ENCODE measurements around the gene FAM177A1.
"Not testable (repeated sequence)": the region's sequence is repeated elsewhere in the genome, so short reads cannot be mapped to it uniquely, and the experiment has no call there.

Gene FAM177A1

DNA sequence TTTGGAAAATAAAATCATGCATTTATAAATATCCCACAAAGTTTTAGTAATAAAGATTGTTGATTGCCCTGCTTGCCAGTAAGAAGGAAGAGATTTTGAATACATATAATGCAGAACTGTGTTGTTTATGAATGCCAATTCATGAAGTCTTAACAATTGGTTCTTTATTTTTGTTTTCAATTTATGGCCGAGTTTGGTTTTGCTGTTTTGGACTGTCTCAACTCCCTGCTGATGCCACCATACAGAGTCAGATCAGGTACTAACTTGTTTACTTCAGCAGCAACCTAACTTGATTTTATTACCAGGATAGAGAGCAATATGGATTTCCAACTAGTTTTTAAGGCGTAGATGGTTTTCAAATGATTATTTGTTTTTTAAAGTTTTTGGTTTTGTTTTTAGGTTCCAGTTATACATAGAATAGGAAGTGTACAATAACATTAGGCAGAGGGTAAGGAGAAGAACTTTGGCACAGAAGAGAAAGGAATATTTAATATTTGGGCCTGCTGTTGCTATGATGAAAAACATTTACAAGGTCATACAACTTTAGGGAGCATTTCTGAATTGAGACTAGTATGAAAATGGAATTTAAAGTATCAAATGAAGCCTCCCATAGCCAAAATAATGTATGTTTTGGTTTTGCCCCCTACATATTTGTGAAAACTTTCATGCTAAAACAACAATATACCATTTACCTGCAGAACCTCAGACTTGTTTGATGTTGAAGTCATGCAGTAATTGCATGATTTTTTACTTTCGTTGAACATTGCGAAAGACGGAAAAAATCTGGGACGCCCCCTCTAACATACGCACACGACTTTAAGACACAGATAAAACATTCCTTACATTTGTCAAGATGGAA is 904 bp upstream of the FAM177A1 start:
- H3K36me3 Mint-ChIP-seq, result peaks cover 9% of the 10 kb centered on the region
- peaks cover 35% of the 10 kb centered on the region for H3K4me1 Mint-ChIP-seq
- H3K4me3 Mint-ChIP-seq, result peak overlapping the region; percentile 90
- no peaks in the 10 kb centered on the region for H3K9me3 Mint-ChIP-seq
- no peak for DNase-seq
- H3K27ac Mint-ChIP-seq, result peak overlapping the region; percentile 99
- CTCF ChIA-PET, result interaction anchor here (1.6 to 1.8 kb wide), 2 partner anchors 64 to 359 kb away, joined by 7 to 9 read pairs; partner anchors contain the start of gene NFKBIA
- no peaks in the 10 kb centered on the region for H3K27me3 Mint-ChIP-seq

DNA sequence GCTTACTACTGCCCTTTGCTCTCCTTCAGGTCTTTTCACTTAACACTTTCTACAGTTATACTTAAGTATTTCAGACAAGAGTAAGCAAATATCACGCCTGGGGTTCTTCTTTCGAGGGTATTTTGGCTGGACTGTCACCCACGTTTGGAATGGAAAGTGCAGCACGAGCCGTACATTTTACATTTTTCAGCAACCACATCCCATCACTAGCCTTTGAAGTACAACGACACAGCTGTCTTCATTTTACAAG is 349 bp upstream of the FAM177A1 start:
- H3K27me3 Mint-ChIP-seq, result no peaks in the 10 kb centered on the region
- no peaks in the 10 kb centered on the region for H3K9me3 Mint-ChIP-seq
- peak overlapping the region; percentile 90 for H3K4me3 Mint-ChIP-seq
- no peak for DNase-seq
- peaks cover 39% of the 10 kb centered on the region for H3K4me1 Mint-ChIP-seq
- CTCF ChIA-PET, result interaction anchor here (1.6 to 1.8 kb wide), 2 partner anchors 64 to 359 kb away, joined by 7 to 9 read pairs; partner anchors contain the start of gene NFKBIA
- H3K27ac Mint-ChIP-seq, result peak overlapping the region; percentile 99
- peaks cover 14% of the 10 kb centered on the region for H3K36me3 Mint-ChIP-seq

DNA sequence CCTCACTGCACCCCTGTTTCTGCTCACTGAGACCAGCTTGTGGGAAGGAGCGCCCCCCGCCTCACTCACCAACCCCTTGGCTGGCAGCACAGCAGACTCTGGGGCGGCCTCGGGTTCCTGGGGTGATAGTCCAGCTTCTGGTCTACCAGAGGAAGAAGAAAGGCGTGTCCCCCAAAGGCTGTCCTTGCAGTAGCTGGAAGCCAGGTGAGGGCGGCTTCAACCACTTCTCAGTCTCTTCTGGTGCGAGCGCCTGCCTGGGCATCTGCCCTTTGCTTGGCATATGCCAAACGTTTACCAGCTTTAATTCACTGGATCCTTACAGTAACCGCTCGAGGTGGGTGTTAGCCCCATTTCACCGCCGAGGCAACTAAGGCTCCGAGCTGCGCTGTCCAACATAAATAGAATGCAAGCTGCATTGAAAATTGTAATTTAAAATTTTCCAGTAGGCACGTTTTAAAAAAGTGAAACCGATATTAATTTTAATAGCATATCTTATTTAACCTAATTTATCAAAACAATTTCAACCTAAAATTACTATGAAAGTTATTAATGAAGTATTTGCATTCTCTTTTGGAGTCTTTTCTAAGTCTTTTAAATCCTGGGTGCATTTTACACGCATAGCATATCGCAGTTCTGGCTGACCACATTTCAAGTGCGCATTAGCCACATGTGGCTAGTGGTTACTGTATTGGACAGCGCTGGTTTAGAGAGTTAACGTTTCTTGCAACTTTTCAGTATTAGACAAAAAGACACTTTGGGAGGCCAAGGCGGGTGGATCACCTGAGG is 872 bp downstream of the FAM177A1 start:
- H3K27ac Mint-ChIP-seq, result peak overlapping the region; percentile 99
- H3K36me3 Mint-ChIP-seq, result peaks cover 20% of the 10 kb centered on the region
- peak overlapping the region; percentile 90 for H3K4me3 Mint-ChIP-seq
- H3K4me1 Mint-ChIP-seq, result peaks cover 42% of the 10 kb centered on the region
- H3K9me3 Mint-ChIP-seq, result no peaks in the 10 kb centered on the region
- no peak for DNase-seq
- CTCF ChIA-PET, result interaction anchor here (1.2 to 1.8 kb wide), 4 partner anchors 9 to 357 kb away, joined by 3 to 9 read pairs (median 6); partner anchors contain the start of gene NFKBIA
- no peaks in the 10 kb centered on the region for H3K27me3 Mint-ChIP-seq

DNA sequence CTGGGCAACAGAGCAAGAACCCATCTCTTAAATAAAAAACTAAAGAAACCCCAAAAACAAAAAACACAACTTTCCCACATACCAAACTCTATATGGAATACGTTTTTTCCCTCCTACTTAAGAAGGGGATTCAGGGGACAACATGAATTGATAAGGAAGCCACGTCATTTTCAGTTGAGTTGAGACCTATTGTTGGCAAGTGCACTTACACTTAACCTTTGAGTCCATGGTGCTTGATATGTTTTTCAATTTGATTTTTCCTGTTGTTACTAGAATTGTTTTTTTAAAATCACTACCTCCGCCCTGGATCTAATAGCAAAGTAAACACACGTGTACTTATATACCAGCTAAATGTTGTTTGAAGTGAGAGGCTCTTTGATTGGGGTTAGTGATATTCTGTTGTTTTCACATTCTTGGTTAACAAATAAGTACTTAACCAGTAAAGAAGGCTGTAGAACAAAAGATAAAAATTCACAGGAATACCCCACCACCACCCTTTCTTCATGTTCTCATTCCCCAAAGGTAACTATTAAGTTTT is 2.0 kb downstream of the FAM177A1 start:
- Mint-ChIP-seq H3K27ac (peak overlapping the region; percentile 99), H3K36me3 (peaks cover 23% of the 10 kb centered on the region), H3K27me3 (no peaks in the 10 kb centered on the region), H3K9me3 (no peaks in the 10 kb centered on the region), H3K4me1 (peaks cover 42% of the 10 kb centered on the region), H3K4me3 (peak overlapping the region; percentile 90)
- CTCF ChIA-PET, result no interaction called here
- DNase-seq, result no peak

DNA sequence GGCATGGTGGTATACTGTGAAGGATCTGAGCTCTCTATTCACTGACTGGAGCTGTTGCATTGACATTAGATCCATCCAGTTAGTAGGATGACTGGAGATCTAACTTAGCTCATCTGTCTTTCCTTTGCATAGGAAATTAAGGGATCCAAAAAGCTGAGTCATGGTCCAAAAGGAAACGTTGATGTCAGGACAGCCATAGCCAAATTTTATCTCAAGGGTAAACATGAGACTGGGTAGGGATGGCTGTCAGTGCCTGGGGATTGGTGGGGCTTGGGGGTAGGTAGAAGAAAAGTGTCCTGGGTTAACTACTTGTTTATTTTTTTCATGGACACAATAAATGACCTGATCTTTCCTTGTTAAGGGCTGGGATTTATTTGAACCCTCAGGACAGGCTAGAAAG is 4.6 kb downstream of the FAM177A1 start:
- Mint-ChIP-seq H3K27me3 (no peaks in the 10 kb centered on the region), H3K4me1 (peaks cover 33% of the 10 kb centered on the region), H3K9me3 (no peaks in the 10 kb centered on the region), H3K36me3 (peaks cover 26% of the 10 kb centered on the region), H3K4me3 (no peak overlapping the region), H3K27ac (no peak overlapping the region)
- DNase-seq, result no peak
- CTCF ChIA-PET, result no interaction called here

DNA sequence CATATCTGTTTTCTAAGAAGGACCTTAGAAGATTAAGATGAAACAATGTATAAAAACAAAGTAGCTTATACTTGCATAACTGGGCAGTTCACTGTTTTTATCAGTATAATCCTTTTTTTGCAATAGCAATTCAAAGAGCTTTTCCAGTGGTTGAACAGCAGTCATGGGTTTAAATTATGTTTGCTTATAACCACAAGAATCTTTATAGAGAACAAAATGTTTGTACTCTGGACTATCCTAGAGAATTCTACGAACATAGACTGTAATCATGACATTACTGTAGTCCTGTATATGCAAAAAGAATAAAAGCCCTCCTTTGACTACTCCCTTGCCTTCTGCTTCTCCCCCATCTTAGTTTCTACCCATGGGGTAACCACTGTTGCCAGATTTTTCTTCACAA is 5.7 kb downstream of the FAM177A1 start:
- Mint-ChIP-seq H3K4me3 (no peak overlapping the region), H3K9me3 (no peaks in the 10 kb centered on the region), H3K36me3 (peaks cover 29% of the 10 kb centered on the region), H3K27ac (no peak overlapping the region), H3K4me1 (peaks cover 32% of the 10 kb centered on the region), H3K27me3 (no peaks in the 10 kb centered on the region)
- DNase-seq, result no peak
- CTCF ChIA-PET, result no interaction called here

DNA sequence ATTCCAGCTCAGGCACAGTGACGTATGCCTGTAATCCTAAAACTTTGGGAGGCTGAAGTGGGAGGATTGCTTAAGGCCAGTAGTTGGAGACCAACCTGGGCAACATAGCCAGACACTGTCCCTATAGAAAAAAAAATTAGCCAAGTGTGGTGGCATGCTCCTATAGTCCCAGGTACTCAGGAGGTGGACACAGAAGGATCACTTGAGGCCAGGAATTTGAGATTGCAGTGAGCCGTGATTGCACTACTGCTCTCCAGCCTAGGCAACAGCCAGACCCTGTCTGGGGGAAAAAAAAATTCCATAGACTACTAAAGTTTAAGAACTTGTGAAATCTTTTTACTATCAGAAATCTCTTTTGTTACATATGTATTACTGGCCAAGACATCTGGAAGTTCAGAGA is 6.6 kb downstream of the FAM177A1 start:
- Mint-ChIP-seq H3K4me1 (peaks cover 28% of the 10 kb centered on the region), H3K36me3 (peaks cover 31% of the 10 kb centered on the region), H3K9me3 (no peaks in the 10 kb centered on the region), H3K27me3 (no peaks in the 10 kb centered on the region), H3K4me3 (no peak overlapping the region), H3K27ac (no peak overlapping the region)
- CTCF ChIA-PET, result no interaction called here
- DNase-seq, result no peak

DNA sequence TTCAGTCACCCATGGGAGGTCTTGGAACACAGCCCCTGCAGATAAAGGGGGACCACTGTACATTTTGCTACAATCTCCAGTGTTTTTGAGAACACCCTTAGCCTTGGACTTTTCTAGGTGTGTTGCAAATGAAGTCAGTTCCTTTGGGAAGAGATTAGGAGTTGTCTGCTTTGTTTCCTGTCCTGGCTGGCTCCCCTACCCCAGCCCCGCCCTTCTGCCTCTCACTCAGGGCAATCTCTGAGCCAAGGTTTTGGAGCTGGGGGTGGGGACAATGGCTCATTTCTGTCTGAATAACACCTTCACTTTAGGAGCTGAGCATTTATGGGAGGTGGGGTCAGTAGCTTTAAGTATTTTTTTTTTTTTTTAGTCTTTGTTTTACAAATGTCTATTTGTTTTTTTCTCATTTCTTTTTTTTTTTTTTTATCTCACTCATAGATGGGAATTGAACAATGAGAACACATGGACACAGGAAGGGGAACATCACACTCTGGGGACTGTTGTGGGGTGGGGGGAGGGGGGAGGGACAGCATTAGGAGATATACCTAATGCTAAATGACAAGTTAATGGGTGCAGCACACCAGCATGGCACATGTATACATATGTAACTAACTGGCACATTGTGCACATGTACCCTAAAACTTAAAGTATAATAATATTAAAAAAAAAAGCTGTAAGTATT is 15.2 kb downstream of the FAM177A1 start:
- CTCF ChIA-PET, H3K9me3 Mint-ChIP-seq, H3K4me3 Mint-ChIP-seq, DNase-seq, H3K27ac Mint-ChIP-seq, H3K27me3 Mint-ChIP-seq: not testable (repeated sequence)
- Mint-ChIP-seq H3K4me1 (peaks cover 10% of the 10 kb centered on the region), H3K36me3 (peaks cover 20% of the 10 kb centered on the region)

DNA sequence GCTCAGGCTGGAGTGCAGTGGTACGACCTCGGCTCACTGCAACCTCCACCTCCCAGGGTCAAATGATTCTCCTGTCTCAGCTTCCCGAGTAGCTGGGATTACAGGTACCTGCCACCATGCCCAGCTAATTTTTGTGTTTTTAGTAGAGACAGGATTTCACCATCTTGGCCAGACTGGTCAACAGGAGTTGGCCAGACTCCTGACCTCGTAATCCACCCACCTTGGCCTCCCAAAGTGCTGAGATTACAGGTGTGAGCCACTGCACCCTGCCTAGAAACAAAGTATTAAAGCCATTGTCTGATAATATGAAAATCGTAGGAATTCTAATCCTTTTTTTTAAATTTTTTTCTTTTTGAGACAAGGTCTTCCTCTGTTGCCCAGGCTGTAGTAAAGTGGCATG is 19.7 kb downstream of the FAM177A1 start:
- H3K27ac Mint-ChIP-seq, H3K27me3 Mint-ChIP-seq, H3K9me3 Mint-ChIP-seq, H3K4me1 Mint-ChIP-seq, DNase-seq, H3K4me3 Mint-ChIP-seq: not testable (repeated sequence)
- CTCF ChIA-PET, result interaction anchor here (0.6 to 1.0 kb wide), 2 partner anchors 9 to 164 kb away, joined by 3 read pairs; no protein-coding TSS in a partner anchor
- peaks cover 23% of the 10 kb centered on the region for H3K36me3 Mint-ChIP-seq

DNA sequence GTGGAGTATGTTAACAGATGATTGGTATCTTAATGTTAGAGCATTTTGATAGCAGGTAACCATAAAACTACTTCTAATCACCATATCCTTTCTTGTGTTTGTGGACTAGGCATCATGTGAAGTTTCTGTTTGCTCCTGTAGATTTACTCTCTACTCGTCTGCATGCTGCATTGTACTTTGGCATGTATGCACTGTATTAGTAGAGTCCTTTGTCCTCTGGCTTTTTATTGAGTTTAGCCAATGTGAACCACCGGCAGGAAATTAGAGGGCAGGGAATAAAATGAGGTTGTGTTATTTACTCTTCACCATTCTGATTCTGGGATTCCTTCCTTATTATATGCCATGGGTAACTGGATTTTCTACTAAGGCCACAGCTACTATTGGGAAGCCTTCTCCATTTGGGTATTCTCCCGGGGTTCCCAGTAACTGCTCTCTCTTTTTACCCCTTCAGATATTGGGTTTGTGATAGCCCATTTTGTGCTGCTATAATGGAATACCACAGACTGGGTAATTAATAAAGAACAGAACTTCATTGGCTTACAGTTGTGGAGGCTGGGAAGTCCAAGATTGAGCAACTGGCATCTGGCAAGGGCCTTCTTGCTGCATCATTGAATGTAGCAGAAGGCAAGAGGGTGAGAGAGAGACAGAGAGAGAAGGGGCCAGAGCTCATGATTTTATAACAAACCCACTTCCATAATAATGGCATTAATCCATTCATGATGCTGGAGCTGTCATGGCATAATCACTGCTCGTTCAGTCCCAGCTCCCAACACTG is 22.4 kb downstream of the FAM177A1 start:
- H3K27me3 Mint-ChIP-seq, result no peaks in the 10 kb centered on the region
- peaks cover 20% of the 10 kb centered on the region for H3K36me3 Mint-ChIP-seq
- no peaks in the 10 kb centered on the region for H3K9me3 Mint-ChIP-seq
- H3K4me3 Mint-ChIP-seq, result no peak overlapping the region
- no peak for DNase-seq
- no peak overlapping the region for H3K27ac Mint-ChIP-seq
- CTCF ChIA-PET, result interaction anchor here (0.7 kb wide), 1 partner anchor 9 kb away, joined by 3 read pairs; no protein-coding TSS in a partner anchor
- no peaks in the 10 kb centered on the region for H3K4me1 Mint-ChIP-seq

DNA sequence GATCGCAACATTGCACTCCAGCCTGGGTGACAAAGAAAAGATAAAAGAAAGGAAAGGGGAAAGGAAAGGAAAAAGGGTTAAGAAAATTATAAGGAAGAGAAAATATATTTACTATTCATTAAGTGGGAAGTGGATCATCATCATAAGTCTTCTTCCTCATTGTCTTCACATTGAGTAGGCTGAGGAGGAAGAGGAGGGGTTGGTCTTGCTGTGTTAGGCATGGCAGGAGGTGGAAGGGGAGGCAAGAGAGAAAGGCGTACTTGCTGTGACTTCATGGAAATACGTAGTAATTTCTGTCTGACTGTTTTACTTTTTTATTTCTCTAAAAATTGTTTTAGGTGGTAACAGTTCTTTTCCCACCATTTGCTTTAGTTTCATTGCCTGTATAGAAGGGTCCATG is 26.2 kb downstream of the FAM177A1 start:
- Mint-ChIP-seq H3K4me1 (no peaks in the 10 kb centered on the region), H3K27me3 (no peaks in the 10 kb centered on the region), H3K4me3 (no peak overlapping the region), H3K36me3 (peaks cover 22% of the 10 kb centered on the region), H3K27ac (no peak overlapping the region), H3K9me3 (no peaks in the 10 kb centered on the region)
- DNase-seq, result no peak
- CTCF ChIA-PET, result no interaction called here

DNA sequence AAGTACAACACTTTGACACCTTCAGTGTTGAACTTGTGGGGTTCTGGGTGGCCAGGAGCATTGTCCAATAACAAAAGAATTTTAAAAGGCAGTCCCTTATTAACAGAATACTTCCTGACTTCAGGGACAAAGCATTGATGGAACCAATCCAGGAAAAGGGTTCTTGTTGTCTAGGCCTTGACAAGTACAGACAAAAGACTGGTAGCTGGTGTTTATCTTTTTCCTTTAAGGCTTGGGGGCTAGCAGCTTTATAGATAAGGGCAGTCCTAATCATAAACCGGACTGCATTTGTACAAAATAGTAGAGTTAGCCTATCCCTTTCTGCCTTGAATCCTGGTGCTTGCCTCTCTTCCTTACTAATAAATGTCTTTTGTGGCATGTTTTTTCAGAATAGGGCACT is 27.4 kb downstream of the FAM177A1 start:
- CTCF ChIA-PET, result no interaction called here
- H3K27ac Mint-ChIP-seq, result no peak overlapping the region
- H3K9me3 Mint-ChIP-seq, result no peaks in the 10 kb centered on the region
- H3K36me3 Mint-ChIP-seq, result peaks cover 17% of the 10 kb centered on the region
- no peaks in the 10 kb centered on the region for H3K4me1 Mint-ChIP-seq
- H3K27me3 Mint-ChIP-seq, result no peaks in the 10 kb centered on the region
- no peak overlapping the region for H3K4me3 Mint-ChIP-seq
- DNase-seq, result no peak

DNA sequence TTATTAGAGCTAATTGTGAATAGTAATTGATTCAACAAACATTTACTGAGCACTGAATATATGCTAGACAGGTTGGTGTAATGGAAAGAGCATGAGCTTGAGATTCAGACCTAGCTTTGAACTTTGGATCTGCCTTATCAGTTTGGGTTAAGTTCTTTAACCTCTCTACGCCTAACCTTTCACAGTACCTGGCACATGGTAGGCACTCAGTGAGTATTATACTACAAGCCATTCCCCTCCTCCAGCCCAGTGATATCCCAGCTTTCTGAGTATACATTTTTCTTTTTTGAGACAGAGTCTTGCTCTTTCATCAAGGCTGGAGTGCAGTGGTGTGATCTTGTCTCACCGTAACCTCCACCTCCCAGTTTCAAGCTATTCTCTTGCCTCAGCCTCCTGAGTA is 32.0 kb downstream of the FAM177A1 start:
- peaks cover 23% of the 10 kb centered on the region for H3K36me3 Mint-ChIP-seq
- H3K9me3 Mint-ChIP-seq, result no peaks in the 10 kb centered on the region
- no peak overlapping the region for H3K4me3 Mint-ChIP-seq
- H3K27me3 Mint-ChIP-seq, result no peaks in the 10 kb centered on the region
- CTCF ChIA-PET, result interaction anchor here (0.8 kb wide), 1 partner anchor 9 kb away, joined by 3 read pairs; no protein-coding TSS in a partner anchor
- DNase-seq, result no peak
- no peaks in the 10 kb centered on the region for H3K4me1 Mint-ChIP-seq
- no peak overlapping the region for H3K27ac Mint-ChIP-seq
